ENCODE measurements around the gene RNU6-9. TPM values are rescaled to one million over a fixed set of nuclear protein-coding genes. Genes with fewer than 3 reads are reported as not detected.
A peak's percentile ranks its signal among the peaks of the same experiment; 100 is the strongest.
"Not testable (repeated sequence)": the region's sequence is repeated elsewhere in the genome, so short reads cannot be mapped to it uniquely, and the experiment has no call there.

RNU6-9 gene
- total and polyA plus RNA-seq, 2 experiments from 2014 or later, result not detected

DNA sequence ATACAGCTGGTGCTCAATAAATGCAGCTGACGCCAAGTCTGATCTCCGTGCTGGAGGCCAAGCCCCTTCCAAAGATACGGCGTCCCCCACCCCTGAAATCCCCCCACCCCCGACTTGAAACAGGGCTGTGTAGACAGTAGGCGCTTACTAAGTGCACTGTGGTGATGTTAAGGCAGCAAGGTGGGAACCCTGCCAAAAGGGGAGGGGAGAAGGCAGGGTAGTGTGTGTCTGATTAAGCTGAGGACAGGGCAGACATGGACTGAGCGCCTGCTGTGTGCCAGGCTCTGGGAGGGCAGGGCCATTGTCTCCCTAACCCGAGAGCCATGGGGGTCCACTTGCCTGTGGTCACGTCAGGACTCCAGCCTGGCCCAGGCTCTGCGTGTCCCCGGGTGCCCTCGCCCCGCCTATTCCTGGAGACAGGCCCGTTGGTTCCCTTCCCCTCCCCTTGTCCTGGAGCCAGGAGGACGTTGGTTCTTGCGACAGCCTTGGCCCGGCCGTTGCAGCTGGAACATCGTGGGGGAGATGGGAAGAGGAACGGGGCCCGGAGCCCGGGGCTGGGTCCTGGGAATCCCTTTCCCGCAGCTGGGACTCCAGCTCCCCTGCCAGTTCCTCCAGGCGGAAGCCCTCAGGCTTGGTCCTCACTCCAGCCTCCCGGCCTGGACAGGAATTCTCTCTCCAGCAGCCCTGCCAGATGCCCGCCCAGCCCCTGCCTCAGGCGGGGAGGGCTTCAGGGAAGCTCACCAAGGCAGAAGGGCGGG lies 42.9 kb upstream of the RNU6-9 start:
- no peak overlapping the region for H3K27ac ChIP-seq
- H3K4me3 ChIP-seq, result no peak overlapping the region
- peak; percentile 24 to 100 for DNase-seq (ENCODE audit: low read depth in 1 of 2, low spot score in 1 of 2)
- TF ChIP-seq CTCF (IDR thresholded peaks at IDR 0.05; ENCODE audit: low read depth, low read length), result no peak
- H3K9me3 ChIP-seq (ENCODE audit: low read depth), result no peaks in the 10 kb centered on the region
- no peaks in the 10 kb centered on the region for H3K36me3 ChIP-seq
- H3K27me3 ChIP-seq, result peaks cover 7% of the 10 kb centered on the region
- no peaks in the 10 kb centered on the region for H3K4me1 ChIP-seq (ENCODE audit: low read depth)

- H3K4me1 ChIP-seq (ENCODE audit: low read depth), result no peaks in the 10 kb centered on the region
- DNase-seq (ENCODE audit: low read depth in 1 of 2, low spot score in 1 of 2), result no peak
- peaks cover 2% of the 10 kb centered on the region for H3K27me3 ChIP-seq
- TF ChIP-seq CTCF (IDR thresholded peaks at IDR 0.05; ENCODE audit: low read depth, low read length), result no peak
- H3K36me3 ChIP-seq, result no peaks in the 10 kb centered on the region
- H3K27ac ChIP-seq, result no peak overlapping the region
- no peaks in the 10 kb centered on the region for H3K9me3 ChIP-seq (ENCODE audit: low read depth)
- no peak overlapping the region for H3K4me3 ChIP-seq
Measured at GRCh38 chr19:850979-851335, 42.3 kb upstream of the RNU6-9 start.

- no peak for DNase-seq (ENCODE audit: low read depth in 1 of 2, low spot score in 1 of 2)
- no peak for TF ChIP-seq CTCF (IDR thresholded peaks at IDR 0.05; ENCODE audit: low read depth, low read length)
- H3K27ac ChIP-seq, result no peak within 1 kb of the TSS
- no peaks in the 10 kb centered on the region for H3K4me1 ChIP-seq (ENCODE audit: low read depth)
- no peaks in the 10 kb centered on the region for H3K9me3 ChIP-seq (ENCODE audit: low read depth)
- no peaks in the 10 kb centered on the region for H3K36me3 ChIP-seq
- no peaks in the 10 kb centered on the region for H3K27me3 ChIP-seq
- H3K4me3 ChIP-seq, result no peak within 1 kb of the TSS
Measured at GRCh38 chr19:852136-853013, 40.9 kb upstream of the RNU6-9 start, which contains the start of gene ELANE. TSS of gene ELANE (plus strand) at chr19:852303. CDS start at chr19:852329, 26 bp downstream.

GRCh38 chr19:853014-853585 lies 40.2 kb upstream of the RNU6-9 start:
- DNase-seq (ENCODE audit: low read depth in 1 of 2, low spot score in 1 of 2), result no peak
- TF ChIP-seq CTCF (IDR thresholded peaks at IDR 0.05; ENCODE audit: low read depth, low read length), result no peak
- Histone ChIP-seq H3K4me3 (no peak overlapping the region), H3K27me3 (no peaks in the 10 kb centered on the region), H3K4me1 (ENCODE audit: low read depth) (no peaks in the 10 kb centered on the region), H3K36me3 (no peaks in the 10 kb centered on the region), H3K27ac (no peak overlapping the region), H3K9me3 (ENCODE audit: low read depth) (no peaks in the 10 kb centered on the region)

- H3K4me1 ChIP-seq (ENCODE audit: low read depth); DNase-seq (ENCODE audit: low read depth in 1 of 2, low spot score in 1 of 2); H3K36me3 ChIP-seq; H3K9me3 ChIP-seq (ENCODE audit: low read depth); H3K27me3 ChIP-seq; H3K27ac ChIP-seq; H3K4me3 ChIP-seq: not testable (repeated sequence)
Measured at GRCh38 chr19:853614-854220, 39.6 kb upstream of the RNU6-9 start.
